ENCODE measurements around the gene PHF23.

GRCh38 chr17:7214300-7215135 lies 24.7 kb downstream of the PHF23 start:
- TF ChIP-seq, protein P1, sequence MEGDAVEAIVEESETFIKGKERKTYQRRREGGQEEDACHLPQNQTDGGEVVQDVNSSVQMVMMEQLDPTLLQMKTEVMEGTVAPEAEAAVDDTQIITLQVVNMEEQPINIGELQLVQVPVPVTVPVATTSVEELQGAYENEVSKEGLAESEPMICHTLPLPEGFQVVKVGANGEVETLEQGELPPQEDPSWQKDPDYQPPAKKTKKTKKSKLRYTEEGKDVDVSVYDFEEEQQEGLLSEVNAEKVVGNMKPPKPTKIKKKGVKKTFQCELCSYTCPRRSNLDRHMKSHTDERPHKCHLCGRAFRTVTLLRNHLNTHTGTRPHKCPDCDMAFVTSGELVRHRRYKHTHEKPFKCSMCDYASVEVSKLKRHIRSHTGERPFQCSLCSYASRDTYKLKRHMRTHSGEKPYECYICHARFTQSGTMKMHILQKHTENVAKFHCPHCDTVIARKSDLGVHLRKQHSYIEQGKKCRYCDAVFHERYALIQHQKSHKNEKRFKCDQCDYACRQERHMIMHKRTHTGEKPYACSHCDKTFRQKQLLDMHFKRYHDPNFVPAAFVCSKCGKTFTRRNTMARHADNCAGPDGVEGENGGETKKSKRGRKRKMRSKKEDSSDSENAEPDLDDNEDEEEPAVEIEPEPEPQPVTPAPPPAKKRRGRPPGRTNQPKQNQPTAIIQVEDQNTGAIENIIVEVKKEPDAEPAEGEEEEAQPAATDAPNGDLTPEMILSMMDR (IDR thresholded peaks at IDR 0.05) = peak; percentile 58
- no peak for TF ChIP-seq ZFX (IDR thresholded peaks at IDR 0.05; ENCODE audit: borderline replicate concordance)

Data from 22Rv1 (cell line).